Epidermal melanocyte (primary cell): ENCODE measurements around the gene ZNF648.
"Not testable (repeated sequence)": the region's sequence is repeated elsewhere in the genome, so short reads cannot be mapped to it uniquely, and the experiment has no call there.

Experiments
- DNase-seq: peaks from one replicate; pipeline ENCODE4 v3.0.0; 2011; ENCODE audit warnings: low spot score; ENCODE audit not compliant: insufficient read length

ZNF648 gene

GRCh38 chr1:182029379-182030331, 31.9 kb downstream of the ZNF648 start:
- DNase-seq = peak; percentile 61

DNA sequence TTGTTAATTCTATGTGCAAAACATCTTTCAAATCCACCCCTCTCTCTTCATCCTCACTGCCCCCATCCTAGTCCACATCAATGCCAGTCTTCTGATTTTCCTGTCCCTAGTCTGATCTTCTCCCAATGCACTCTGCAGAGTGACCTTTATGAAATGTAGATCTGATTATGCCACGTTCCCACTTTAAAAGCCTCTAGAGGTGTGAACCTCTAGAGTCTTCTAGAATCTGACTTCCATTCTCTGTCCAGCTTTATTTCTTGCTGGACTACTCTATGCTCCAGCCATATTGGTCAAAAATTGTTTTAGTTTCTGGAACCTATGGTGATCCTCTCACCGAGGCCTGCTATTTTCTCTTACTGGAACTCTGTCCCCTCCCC, 32.5 kb downstream of the ZNF648 start:
- no peak for DNase-seq

DNA sequence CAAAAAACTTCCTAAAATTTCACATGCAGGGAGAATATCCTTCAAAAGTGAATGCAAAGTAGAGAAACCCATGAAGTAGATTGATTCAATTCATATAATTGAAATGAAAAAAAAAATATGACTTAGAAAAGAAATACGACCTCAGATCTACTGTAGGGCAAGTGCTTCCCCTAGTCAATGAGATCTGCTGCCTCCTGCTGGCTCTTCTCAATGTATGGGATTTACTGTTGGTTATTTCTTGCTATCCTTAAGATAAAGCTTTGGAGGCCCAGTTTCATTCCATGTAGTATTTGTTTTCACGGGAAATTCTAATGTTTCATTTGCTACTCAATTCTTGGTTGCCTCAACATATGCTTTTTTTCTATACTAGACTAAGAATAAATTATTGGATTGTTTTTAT, 46.2 kb downstream of the ZNF648 start:
- DNase-seq = no peak

DNA sequence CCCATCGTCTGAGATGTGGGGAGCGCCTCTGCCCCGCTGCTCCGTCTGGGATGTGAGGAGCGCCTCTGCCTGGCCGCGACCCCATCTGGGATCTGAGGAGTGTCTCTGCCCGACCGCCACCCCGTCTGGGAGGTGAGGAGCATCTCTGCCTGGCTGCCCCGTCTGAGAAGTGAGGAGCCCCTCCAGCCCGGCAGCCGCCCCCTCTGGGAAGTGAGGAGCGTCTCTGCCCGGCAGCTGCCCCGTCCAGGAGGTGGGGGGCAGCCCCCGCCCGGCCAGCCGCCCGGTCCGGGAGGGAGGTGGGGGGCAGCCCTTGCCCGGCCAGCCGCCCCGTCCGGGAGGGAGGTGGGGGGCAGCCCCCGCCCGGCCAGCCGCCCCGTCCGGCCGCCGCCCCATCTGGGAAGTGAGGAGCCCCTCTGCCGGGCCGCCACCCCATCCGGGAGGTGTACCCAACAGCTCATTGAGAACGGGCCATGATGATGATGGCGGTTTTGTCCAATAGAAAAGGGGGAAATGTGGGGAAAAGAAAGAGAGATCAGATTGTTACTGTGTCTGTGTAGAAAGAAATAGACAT, 50.6 kb downstream of the ZNF648 start:
- not testable (repeated sequence) for DNase-seq

DNA sequence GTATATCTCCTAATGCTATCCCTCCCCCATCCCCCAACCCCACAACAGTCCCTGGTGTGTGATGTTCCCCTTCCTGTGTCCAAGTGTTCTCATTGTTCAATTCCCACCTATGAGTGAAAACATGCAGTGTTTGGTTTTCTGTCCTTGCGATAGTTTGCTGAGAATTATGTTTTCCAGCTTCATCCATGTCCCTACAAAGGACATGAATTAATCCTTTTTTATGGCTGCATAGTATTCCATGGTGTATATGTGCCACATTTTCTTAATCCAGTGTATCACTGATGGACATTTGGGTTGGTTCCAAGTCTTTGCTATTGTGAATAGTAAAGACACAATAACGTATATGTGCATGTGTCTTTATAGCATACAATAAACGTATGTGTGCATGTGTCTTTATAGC, 56.1 kb downstream of the ZNF648 start:
- not testable (repeated sequence) for DNase-seq

DNA sequence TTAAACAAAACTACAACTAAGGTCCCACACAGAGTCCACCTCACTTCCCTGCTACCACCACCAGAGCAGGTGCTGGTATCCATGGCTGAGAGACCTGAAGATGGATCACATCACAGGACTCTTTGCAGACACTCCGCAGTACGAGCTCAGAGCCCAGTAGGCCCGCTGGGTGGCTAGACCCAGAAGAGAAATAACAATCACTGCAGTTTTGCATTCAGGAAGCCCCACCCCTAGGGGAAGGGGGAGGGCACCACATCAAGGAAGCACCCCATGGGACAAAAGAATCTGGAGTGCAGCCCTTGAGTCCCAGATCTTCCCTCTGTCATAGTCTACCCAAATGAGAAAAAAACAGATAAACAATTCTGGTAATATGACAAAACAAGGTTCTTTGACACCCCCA, 56.9 kb downstream of the ZNF648 start:
- DNase-seq = no peak
